ENCODE measurements around the gene IFNAR2. TPM values are rescaled to one million over a fixed set of nuclear protein-coding genes. Genes with fewer than 3 reads are reported as not detected.

The IFNAR2 gene
- polyA plus RNA-seq, 1 of the 3 experiments (the other 2 are of a cell fraction): 10.4 TPM

- Histone ChIP-seq H3K36me3 (replicated peaks in 1 of 2; ENCODE audit: control insufficient read depth in 1 of 2, insufficient read depth in 2 of 2, low read length in 1 of 2) (peaks cover 38 to 70% of the 10 kb centered on the region in 2 experiments), H3K4me2 (no peak overlapping the region), H3K79me2 (ENCODE audit: insufficient read depth) (no peaks in the 10 kb centered on the region), H3F3A (replicated peaks; ENCODE audit: insufficient read depth) (no peaks in the 10 kb centered on the region), H3K4me3 (ENCODE audit: low read depth in 2 of 2, low read length in 1 of 2) (no peak overlapping the region), H4K20me1 (ENCODE audit: insufficient read depth) (no peaks in the 10 kb centered on the region), H3K9me3 (no peaks in the 10 kb centered on the region), H3K27me3 (ENCODE audit: insufficient read depth) (no peaks in the 10 kb centered on the region), H3K9me2 (no peaks in the 10 kb centered on the region), H3K27ac (ENCODE audit: low read depth in 2 of 2, low read length in 1 of 2) (no peak overlapping the region), H2AFZ (ENCODE audit: low read depth) (no peak overlapping the region), H3K9ac (no peak overlapping the region), H3K4me1 (ENCODE audit: control insufficient read depth in 1 of 2, insufficient read depth in 2 of 2, low read depth in 1 of 2, low read length in 1 of 2) (no peaks in the 10 kb centered on the region; a peak in 1 of 4 replicates)
- WGBS (ENCODE audit: low lambda C conversion rate): 94% methylated on average over 7 of the region's 7 CpGs
- no peak for DNase-seq
- CTCF ChIA-PET: no interaction called here
- POLR2A ChIA-PET: no interaction called here
- TF ChIP-seq TEAD4 (IDR thresholded peaks at IDR 0.05; ENCODE audit: borderline replicate concordance, insufficient read depth) (no peak), TCF12 (IDR thresholded peaks at IDR 0.05) (no peak), RXRA (IDR thresholded peaks at IDR 0.05; ENCODE audit: borderline replicate concordance, low read depth) (no peak), POLR2AphosphoS5 (IDR thresholded peaks at IDR 0.05; ENCODE audit: low read depth, low read length) (no peak), FOXJ3 (CRISPR knock-in tag; IDR thresholded peaks at IDR 0.05) (no peak), JUND (IDR thresholded peaks at IDR 0.05) (no peak), CHD2 (IDR thresholded peaks at IDR 0.05; ENCODE audit: low read length, partially characterized antibody) (no peak)
- TF ChIP-seq, protein P1, sequence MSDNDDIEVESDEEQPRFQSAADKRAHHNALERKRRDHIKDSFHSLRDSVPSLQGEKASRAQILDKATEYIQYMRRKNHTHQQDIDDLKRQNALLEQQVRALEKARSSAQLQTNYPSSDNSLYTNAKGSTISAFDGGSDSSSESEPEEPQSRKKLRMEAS (IDR thresholded peaks at IDR 0.05; ENCODE audit: low read depth): no peak
- TF ChIP-seq, protein P2, sequence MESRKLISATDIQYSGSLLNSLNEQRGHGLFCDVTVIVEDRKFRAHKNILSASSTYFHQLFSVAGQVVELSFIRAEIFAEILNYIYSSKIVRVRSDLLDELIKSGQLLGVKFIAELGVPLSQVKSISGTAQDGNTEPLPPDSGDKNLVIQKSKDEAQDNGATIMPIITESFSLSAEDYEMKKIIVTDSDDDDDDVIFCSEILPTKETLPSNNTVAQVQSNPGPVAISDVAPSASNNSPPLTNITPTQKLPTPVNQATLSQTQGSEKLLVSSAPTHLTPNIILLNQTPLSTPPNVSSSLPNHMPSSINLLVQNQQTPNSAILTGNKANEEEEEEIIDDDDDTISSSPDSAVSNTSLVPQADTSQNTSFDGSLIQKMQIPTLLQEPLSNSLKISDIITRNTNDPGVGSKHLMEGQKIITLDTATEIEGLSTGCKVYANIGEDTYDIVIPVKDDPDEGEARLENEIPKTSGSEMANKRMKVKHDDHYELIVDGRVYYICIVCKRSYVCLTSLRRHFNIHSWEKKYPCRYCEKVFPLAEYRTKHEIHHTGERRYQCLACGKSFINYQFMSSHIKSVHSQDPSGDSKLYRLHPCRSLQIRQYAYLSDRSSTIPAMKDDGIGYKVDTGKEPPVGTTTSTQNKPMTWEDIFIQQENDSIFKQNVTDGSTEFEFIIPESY (IDR thresholded peaks at IDR 0.05; ENCODE audit: borderline replicate concordance, low read depth): no peak
These were observed 19.7 kb downstream of the IFNAR2 start for GRCh38 chr21:33249331-33250002.

- TF ChIP-seq FOSL2 (IDR thresholded peaks at IDR 0.05; ENCODE audit: borderline replicate concordance, low read depth) (no peak), CTCF (IDR thresholded peaks at IDR 0.05) (no peak), YY1 (IDR thresholded peaks at IDR 0.05; ENCODE audit: low read depth) (no peak), TEAD4 (IDR thresholded peaks at IDR 0.05; ENCODE audit: borderline replicate concordance, insufficient read depth) (no peak), SIN3A (IDR thresholded peaks at IDR 0.05; ENCODE audit: borderline replicate concordance, low read depth, low read length) (no peak), NFIC (IDR thresholded peaks at IDR 0.05; ENCODE audit: borderline replicate concordance) (no peak), EZH2phosphoT487 (IDR thresholded peaks at IDR 0.05; ENCODE audit: borderline replicate concordance, low read depth) (no peak), RFX5 (IDR thresholded peaks at IDR 0.05; ENCODE audit: low read length) (no peak), JUND (IDR thresholded peaks at IDR 0.05) (no peak), EP300 (IDR thresholded peaks at IDR 0.05; ENCODE audit: borderline replicate concordance in 1 of 2, low read depth in 1 of 2, low read length in 1 of 2) (no peak)
- TF ChIP-seq, protein P2 (IDR thresholded peaks at IDR 0.05; ENCODE audit: borderline replicate concordance, low read depth): no peak
- H3K36me3 ChIP-seq (replicated peaks in 1 of 2; ENCODE audit: control insufficient read depth in 1 of 2, insufficient read depth in 2 of 2, low read length in 1 of 2): peaks cover 40 to 70% of the 10 kb centered on the region in 2 experiments
- no peak overlapping the region for H3K4me3 ChIP-seq (ENCODE audit: low read depth in 2 of 2, low read length in 1 of 2)
- no peak overlapping the region for H2AFZ ChIP-seq (ENCODE audit: low read depth)
- H3K4me2 ChIP-seq: no peak overlapping the region
- 96% methylated on average over 2 of the region's 2 CpGs for WGBS (ENCODE audit: low lambda C conversion rate)
- H3K9ac ChIP-seq: no peak overlapping the region
- H3K27me3 ChIP-seq (ENCODE audit: insufficient read depth): no peaks in the 10 kb centered on the region
- no peak for DNase-seq
- ChIA-PET POLR2A (no interaction called here), CTCF (interaction anchor here (1.0 kb wide), 1 partner anchor 18 kb away, joined by 3 read pairs; no protein-coding TSS in a partner anchor)
- no peak overlapping the region for H3K27ac ChIP-seq (ENCODE audit: low read depth in 2 of 2, low read length in 1 of 2)
- no peaks in the 10 kb centered on the region for H3K9me3 ChIP-seq
- no peaks in the 10 kb centered on the region for H3F3A ChIP-seq (replicated peaks; ENCODE audit: insufficient read depth)
- no peaks in the 10 kb centered on the region for H3K9me2 ChIP-seq
- H3K79me2 ChIP-seq (ENCODE audit: insufficient read depth): no peaks in the 10 kb centered on the region
- no peaks in the 10 kb centered on the region for H4K20me1 ChIP-seq (ENCODE audit: insufficient read depth)
- H3K4me1 ChIP-seq (ENCODE audit: control insufficient read depth in 1 of 2, insufficient read depth in 2 of 2, low read depth in 1 of 2, low read length in 1 of 2): no peaks in the 10 kb centered on the region
These were observed 21.4 kb downstream of the IFNAR2 start for GRCh38 chr21:33251119-33251518.

All from SK-N-SH (cell line).